HL-60 (cell line): ENCODE results near the gene SPTBN5.
A peak's percentile ranks its signal among the peaks of the same experiment; 100 is the strongest.

Experiments
- DNase-seq, 2 experiments: peaks; one replicate each; pipeline ENCODE4 v3.0.0-alpha.2; 2010 to 2020; ENCODE audit warnings: low read depth in 1 of 2, low spot score in 1 of 2
- H3K27ac ChIP-seq: fragments of 250-450 bp; sonication (Bioruptor Pico); replicated peaks from 2 replicates; pipeline ENCODE4 v1.5.1; 2020; ENCODE audit warnings: mild to moderate bottlenecking, moderate library complexity
- H3K27me3 ChIP-seq: fragments of 250-450 bp; sonication (Bioruptor Pico); 2 replicates; pipeline ENCODE4 v1.5.1; 2021; ENCODE audit warnings: mild to moderate bottlenecking, moderate library complexity; ENCODE audit not compliant: insufficient read depth, poor library complexity, severe bottlenecking
- H3K4me3 ChIP-seq: replicated peaks from 2 replicates; pipeline ENCODE4 v1.5.1; 2011; ENCODE audit warnings: mild to moderate bottlenecking, control low read depth, low read length; ENCODE audit not compliant: insufficient read depth
- GABPA ChIP-seq: IDR thresholded peaks from 2 replicates; pipeline ENCODE4 v1.6.1; 2012; ENCODE audit warnings: low read depth
- POLR2AphosphoS5 ChIP-seq: IDR thresholded peaks from 2 replicates; pipeline ENCODE4 v1.6.1; 2012; ENCODE audit warnings: low read depth
- SPI1 ChIP-seq: IDR thresholded peaks from 2 replicates; pipeline ENCODE4 v1.6.1; 2012; ENCODE audit warnings: low read depth, mild to moderate bottlenecking, borderline replicate concordance
- TF ChIP-seq, protein P1 (sequence below): IDR thresholded peaks from 2 replicates; pipeline ENCODE4 v1.6.1; 2012; ENCODE audit warnings: low read depth; ENCODE audit not compliant: insufficient replicate concordance
- TF ChIP-seq, protein P2 (sequence below): IDR thresholded peaks from one replicate; pipeline ENCODE4 v1.5.1; 2011; ENCODE audit warnings: low read length, control low read depth, inconsistent platforms; ENCODE audit not compliant: insufficient read depth

The SPTBN5 gene

DNA sequence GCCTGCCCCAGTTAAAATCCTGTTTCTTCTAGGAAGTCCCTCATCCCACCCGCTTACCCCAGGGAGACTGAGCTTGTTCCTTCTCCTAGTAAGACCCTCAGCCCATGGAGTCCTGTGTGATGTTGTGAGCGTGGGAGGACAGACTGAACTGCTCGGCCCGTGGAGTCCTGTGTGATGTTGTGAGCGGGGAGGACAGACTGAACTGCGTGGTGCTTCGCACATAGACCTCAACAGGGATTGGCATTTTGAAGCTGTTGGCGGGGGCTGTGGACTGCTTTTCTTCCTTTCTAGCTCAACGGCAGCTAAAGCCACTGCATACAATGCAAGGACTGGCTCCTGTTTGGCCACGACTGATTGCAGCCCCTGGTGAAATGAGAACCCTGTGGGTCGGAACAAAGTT is 1.6 kb upstream of the SPTBN5 start:
- Histone ChIP-seq H3K4me3 (no peak overlapping the region), H3K27me3 (no peaks in the 10 kb centered on the region), H3K27ac (no peak overlapping the region)
- TF ChIP-seq POLR2AphosphoS5, result no peak
- TF ChIP-seq, protein P1, sequence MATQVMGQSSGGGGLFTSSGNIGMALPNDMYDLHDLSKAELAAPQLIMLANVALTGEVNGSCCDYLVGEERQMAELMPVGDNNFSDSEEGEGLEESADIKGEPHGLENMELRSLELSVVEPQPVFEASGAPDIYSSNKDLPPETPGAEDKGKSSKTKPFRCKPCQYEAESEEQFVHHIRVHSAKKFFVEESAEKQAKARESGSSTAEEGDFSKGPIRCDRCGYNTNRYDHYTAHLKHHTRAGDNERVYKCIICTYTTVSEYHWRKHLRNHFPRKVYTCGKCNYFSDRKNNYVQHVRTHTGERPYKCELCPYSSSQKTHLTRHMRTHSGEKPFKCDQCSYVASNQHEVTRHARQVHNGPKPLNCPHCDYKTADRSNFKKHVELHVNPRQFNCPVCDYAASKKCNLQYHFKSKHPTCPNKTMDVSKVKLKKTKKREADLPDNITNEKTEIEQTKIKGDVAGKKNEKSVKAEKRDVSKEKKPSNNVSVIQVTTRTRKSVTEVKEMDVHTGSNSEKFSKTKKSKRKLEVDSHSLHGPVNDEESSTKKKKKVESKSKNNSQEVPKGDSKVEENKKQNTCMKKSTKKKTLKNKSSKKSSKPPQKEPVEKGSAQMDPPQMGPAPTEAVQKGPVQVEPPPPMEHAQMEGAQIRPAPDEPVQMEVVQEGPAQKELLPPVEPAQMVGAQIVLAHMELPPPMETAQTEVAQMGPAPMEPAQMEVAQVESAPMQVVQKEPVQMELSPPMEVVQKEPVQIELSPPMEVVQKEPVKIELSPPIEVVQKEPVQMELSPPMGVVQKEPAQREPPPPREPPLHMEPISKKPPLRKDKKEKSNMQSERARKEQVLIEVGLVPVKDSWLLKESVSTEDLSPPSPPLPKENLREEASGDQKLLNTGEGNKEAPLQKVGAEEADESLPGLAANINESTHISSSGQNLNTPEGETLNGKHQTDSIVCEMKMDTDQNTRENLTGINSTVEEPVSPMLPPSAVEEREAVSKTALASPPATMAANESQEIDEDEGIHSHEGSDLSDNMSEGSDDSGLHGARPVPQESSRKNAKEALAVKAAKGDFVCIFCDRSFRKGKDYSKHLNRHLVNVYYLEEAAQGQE, result no peak
- TF ChIP-seq, protein P2, sequence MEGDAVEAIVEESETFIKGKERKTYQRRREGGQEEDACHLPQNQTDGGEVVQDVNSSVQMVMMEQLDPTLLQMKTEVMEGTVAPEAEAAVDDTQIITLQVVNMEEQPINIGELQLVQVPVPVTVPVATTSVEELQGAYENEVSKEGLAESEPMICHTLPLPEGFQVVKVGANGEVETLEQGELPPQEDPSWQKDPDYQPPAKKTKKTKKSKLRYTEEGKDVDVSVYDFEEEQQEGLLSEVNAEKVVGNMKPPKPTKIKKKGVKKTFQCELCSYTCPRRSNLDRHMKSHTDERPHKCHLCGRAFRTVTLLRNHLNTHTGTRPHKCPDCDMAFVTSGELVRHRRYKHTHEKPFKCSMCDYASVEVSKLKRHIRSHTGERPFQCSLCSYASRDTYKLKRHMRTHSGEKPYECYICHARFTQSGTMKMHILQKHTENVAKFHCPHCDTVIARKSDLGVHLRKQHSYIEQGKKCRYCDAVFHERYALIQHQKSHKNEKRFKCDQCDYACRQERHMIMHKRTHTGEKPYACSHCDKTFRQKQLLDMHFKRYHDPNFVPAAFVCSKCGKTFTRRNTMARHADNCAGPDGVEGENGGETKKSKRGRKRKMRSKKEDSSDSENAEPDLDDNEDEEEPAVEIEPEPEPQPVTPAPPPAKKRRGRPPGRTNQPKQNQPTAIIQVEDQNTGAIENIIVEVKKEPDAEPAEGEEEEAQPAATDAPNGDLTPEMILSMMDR, result no peak
- no peak for TF ChIP-seq GABPA
- no peak for TF ChIP-seq SPI1
- no peak for DNase-seq

DNA sequence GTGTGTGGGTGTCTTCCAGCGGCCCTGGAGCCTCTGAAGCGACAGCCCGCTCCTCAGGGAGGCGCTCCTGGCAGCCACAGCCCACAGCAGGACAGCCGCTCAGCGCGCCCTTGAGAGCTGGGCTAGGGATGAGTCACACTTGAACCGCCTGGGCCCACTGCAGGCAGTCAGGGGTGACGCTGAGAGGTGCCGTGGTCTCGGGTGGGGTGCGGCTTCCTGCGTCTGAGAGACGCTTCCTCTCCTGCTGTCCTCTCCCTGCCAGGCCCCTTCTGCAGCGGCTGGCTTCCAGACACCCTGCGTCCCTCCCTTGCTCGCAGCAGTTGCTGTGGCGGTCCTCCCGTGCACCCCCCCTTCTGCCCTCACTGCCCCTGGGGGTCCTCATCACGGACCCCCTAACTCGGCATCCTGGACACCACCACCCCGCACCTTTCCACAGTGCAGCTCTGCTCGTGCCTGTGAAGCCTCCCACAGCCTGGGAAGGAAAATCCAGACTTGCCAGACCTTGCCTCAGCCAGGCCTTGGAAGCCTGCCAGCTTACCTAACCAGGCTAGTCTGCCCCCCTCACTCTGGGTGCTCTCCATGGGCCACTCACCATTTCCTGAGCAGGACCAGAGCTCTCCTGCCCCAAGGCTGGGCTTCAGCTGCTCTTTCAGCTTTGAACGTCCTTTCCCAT is 1.1 kb upstream of the SPTBN5 start:
- Histone ChIP-seq H3K4me3 (no peak overlapping the region), H3K27ac (no peak overlapping the region), H3K27me3 (no peaks in the 10 kb centered on the region)
- peak; percentile 44 to 49 for DNase-seq
- TF ChIP-seq, protein P2, result no peak
- TF ChIP-seq SPI1 (no peak), GABPA (no peak), POLR2AphosphoS5 (no peak)
- TF ChIP-seq, protein P1, result no peak

DNA sequence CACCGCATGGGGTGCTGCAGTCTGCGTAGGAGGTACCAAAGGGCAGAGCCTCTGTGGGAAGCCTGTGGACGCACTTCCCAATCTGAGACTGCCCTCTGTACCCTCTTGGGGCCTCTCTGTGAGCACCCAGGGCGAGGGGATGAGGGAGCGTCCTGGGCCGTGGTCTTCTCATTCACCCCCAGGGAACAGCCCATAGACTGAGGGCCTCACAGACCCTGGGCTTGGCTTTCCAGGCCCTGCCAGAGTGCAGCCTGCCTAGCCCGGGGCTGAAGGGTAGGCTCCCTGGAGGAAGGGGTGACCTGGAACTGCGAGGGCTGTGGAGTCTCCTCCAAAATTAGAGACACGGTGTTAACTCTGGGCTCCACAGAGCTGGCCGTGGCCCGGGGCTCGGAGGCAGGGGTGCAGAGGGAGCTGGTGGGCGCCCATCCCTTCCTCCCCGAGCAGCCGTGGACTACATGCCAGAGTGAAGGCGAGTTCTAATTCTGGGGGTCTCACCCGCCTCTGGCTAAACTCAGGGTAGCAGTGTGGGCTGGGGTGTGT is 468 bp upstream of the SPTBN5 start:
- no peak for TF ChIP-seq GABPA
- TF ChIP-seq POLR2AphosphoS5, result no peak
- no peak for TF ChIP-seq SPI1
- TF ChIP-seq, protein P1, result no peak
- TF ChIP-seq, protein P2, result no peak
- Histone ChIP-seq H3K27me3 (no peaks in the 10 kb centered on the region), H3K4me3 (no peak overlapping the region), H3K27ac (no peak overlapping the region)
- no peak for DNase-seq
